ENCODE results near the gene EPS8.
A peak's percentile ranks its signal among the peaks of the same experiment; 100 is the strongest.
"Not testable (repeated sequence)": the region's sequence is repeated elsewhere in the genome, so short reads cannot be mapped to it uniquely, and the experiment has no call there.

Gene EPS8

DNA sequence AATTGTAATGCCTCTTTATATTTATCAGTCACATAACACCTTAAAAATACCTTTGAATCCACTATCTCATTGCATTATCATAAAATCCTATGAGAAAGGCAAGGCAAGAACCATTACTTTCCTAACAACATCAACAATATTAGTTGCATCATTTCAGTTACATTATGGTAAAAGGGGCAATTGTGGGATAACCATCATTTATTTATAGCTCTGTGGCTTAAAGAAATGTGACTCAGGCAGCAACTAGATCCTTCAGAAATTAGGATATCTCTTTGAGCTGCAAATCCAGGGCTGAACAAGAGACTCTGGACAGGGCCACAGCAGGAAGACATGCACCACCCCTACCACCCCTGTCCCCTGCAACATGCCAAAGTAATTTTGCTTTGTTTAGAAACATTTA lies 36.4 kb downstream of the EPS8 start:
- DNase-seq, result no peak

DNA sequence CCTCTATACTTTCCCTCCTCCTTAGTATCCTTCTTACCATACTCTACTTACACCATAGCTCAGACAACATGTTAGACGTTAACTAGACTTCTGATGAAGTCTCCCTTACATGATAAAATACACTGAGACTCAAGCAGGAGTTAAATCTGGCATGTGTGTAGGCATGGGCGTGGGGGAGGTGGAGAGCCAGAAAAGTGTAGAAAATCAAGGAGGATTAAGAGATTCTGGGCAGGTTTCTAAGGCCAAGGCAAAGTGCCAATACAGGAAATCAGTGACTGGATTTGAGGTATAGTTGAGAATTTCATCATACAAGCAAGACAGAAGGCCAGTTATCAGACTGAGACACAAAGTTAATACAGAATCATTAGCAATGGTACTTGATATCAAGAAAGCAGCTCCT lies 37.4 kb downstream of the EPS8 start:
- no peak for DNase-seq

DNA sequence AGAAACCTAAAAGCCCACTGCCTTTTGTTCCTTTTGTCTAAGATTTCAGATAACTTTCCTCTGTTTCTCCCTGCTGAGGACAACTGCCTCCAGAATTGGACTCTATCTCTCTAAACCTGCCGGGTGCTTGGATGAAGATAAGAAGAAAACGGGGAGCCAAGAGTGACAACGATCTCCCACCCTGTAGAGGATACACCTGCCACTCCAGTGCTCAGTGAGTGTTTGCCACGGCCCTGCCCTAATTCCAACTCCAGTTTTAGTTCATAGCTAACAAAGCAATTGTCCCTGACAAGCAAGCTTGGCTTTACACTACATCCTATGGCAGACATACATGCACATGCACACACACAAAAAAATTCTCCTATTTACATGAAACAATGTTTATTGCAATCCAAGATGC lies 39.3 kb downstream of the EPS8 start:
- DNase-seq, result no peak

DNA sequence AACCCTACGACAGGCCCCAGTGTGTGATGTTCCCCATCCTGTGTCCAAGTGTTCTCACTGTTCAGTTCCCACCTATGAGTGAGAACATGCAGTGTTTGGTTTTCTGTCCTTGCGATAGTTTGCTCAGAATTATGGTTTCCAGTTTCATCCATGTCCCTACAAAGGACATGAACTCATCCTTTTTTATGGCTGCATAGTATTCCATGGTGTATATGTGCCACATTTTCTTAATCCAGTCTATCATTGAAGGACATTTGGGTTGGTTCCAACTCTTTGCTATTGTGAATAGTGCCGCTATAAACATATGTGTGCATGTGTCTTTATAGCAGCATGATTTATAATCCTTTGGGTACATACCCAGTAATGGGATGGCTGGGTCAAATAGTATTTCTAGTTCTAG lies 47.3 kb downstream of the EPS8 start:
- not testable (repeated sequence) for DNase-seq

DNA sequence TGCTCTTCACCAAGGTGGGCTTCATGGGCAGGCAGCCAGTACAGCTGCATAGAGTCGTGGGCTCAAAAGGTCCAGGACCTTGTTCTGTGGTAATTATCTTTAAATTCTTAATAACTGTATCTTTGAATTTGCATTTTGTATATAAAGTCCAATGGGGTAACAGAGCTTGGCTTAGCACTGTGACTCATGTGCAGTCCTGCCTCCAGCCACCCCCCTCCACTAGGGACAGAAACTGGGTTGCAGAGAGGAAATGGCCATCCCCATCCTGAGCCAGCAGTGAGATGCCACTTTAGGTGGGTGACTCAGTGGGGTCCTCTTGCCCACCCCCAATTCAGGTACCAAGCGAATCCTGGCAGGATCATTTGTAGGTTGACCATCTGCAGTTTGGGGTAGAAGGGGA lies 48.1 kb downstream of the EPS8 start:
- no peak for DNase-seq

DNA sequence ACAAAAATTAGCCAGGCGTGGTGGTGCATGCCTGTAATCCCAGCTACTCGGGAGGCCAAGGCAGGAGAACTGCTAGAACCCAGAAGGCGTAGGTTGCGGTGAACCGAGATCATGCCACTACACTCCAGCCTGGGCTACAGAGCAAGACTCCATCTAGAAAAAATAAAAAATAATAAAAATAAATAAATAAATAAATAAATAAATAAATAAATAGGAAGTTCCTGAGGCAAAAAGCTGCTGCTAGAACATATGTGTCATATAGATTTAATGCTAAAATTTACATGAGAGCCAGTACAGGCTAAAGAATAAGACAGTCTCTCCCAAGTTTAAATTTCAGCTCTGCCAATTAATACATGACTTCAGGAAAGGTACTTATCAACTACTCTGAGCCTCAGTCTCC lies 48.8 kb downstream of the EPS8 start:
- DNase-seq, result not testable (repeated sequence)

DNA sequence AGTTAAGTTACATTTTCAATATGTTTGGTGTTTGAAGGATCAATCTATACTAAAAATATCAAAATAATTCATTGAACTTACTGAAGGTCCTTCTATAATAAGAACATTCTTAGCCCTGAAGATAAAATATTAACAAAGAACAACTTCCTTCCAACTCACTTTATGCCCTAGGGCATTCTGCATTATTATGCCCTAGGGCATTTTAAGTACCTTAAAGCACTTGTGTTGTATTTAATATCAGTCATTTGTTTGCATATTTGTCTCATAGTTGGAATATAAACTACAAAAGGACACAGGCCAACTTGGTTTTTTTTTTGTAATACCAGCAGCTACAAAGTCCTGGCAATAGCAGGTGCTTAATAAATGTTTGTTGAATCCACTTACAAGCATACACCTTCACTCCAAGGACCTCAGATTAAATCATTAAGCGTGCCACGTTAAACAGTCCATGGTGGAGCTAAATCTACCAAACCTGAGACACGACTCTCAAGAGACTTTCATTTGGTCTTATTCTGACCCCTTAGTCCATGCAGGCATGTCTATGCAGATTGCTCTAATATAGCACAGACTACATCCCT lies 50.7 kb downstream of the EPS8 start:
- DNase-seq, result no peak

DNA sequence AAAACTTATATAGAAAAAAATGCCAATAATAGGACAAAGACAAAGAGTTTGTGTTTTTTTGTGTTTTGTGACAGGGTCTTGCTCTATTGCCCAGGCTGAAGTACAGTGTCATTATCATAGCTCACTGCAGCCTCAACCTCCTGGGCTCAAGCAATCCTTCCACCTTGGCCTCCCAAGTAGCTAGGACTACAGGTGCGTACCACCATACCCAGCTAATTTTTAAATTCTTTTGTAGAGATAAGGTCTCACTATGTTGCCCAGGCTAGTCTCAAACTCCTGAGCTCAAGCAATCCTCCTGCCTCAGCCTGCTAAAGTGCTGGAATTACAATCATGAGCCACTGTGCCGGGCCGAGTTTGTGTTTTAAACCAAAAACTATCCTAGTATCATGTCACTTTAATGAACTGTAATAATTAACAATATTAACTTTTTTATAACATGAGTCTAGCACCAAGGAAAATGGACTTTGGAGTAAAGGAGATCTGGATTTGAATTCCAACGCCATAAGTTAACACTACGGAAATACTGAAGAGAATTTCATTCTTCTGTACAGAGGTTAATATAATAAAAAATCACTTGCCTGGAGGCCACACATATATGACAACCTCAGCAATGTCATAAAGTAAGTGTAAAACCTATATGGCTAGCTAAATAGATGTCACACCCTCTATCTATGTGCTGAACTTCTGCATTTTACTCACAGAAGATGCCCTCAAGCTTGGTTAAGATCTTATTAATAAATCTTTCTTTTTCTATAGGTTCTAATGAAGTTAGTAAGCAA lies 53.2 kb downstream of the EPS8 start:
- DNase-seq, result no peak

DNA sequence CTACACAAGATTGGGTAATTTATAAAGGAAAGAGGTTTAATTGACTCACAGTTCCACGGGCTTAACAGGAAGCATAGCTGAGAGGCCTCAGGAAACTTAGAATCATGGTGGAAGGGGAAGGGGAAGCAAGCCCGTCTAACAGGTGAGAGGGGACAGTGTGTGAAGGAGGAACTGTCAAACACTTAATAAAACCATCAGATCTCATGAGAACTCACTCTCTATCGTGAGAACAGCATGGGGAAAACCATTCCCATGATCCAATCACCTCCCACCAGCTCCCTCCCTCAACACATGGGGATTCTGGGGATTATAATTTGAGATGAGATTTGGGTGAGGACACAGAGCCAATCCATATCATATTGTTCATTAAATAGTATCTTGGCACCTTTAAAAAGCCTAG lies 56.1 kb downstream of the EPS8 start:
- no peak for DNase-seq

DNA sequence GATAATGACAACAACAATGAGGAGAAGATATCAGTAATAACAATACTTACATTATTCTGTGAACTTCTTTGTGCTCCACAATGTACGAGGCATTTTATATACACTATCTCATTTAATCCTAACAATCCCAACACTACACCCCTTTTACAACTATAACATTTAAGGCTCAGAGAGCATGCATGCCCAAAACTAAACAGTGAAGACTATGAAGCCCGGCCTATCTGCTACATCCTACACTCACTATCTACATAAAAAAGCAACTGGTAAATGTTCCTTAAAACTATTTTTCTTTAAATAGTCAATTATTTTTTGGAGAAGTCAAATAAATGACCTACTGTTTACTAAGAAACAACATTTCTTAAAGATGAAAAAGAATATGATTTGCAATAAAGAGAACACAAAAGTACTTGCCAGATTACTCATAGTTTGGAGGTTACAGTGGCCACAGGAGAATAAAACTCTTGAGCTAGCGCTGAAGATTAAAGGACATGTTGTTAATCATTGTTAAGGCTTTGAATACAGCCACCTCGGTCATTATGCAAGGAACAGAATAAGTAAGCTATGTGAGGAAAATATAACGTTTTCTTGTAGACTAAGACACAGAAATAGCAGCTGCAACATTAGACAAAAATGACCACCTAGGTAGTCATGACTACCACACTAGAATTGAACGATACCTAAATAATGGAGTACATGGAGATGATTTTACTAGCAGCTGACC lies 56.7 kb downstream of the EPS8 start:
- no peak for DNase-seq

DNA sequence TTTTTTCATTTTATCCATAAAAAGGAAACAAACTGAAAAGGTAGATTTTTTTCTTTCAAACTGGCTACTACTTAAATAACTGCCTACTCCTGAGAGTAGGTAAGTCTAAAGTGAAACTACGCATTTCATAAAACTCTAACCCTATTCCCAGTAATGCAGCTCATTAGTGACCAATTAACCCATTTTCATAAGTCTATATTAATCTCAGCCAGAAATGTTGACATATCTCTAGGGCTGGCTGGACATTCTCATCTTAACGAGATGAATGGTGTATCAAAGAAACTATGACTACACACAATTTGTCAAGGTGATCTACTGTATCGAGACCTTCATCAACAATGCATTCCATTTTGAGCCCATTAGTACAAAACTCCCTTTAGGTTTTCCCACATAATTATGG lies 57.2 kb downstream of the EPS8 start:
- no peak for DNase-seq

DNA sequence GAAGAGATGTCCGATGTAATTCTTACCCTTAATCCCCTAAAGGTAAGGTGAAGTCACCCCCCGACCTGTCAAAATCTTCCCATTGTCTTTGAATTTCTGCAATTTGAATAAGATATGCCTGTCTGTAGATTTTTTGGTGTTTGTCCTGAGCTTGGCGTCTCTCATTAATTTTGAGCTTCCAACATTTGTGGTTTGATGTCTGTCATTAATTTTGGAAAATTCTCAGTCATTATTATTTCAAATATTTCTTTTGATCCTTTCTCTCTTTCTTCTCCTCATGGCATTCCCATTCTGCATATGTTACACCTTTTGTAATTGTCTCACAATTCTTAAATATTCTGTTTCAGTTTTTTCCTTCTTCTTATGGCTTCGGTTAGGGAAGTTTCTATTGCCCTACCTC lies 60.1 kb downstream of the EPS8 start:
- no peak for DNase-seq

DNA sequence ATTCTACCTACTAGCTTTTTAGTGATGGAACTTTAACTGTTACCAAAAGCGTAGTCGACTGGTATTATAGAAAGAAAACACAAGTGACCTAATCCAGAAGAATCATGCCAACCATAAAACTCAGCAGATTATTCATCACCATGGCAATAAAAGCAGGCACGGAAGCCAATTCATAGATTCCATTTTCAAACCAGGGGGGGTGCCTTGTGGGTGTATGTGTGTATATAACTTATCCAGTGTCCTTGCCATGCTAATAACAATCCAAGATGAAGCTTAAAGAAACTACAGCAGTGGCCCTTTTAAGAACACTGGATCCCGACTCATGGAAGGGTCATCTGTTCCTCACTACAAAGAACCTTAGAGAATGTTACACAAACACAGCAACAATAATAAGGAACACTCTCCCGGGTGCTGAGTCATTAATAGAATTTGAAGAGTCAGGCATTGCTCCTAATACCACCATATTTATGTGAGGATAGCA lies 61.0 kb downstream of the EPS8 start:
- DNase-seq, result peak; percentile 22

DNA sequence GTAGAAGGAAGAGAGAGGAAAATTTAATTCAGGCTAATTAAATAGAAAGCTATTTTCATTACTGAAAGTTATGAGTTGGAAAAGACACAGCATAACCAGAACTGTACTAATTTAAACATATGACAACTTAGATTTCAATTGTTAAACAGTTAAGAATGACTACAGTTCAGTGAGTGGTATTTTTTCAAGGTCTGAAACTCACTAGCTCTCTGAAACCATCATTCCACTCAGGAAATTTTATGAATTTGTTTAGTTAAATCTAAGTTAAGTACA lies 62.4 kb downstream of the EPS8 start:
- no peak for DNase-seq

DNA sequence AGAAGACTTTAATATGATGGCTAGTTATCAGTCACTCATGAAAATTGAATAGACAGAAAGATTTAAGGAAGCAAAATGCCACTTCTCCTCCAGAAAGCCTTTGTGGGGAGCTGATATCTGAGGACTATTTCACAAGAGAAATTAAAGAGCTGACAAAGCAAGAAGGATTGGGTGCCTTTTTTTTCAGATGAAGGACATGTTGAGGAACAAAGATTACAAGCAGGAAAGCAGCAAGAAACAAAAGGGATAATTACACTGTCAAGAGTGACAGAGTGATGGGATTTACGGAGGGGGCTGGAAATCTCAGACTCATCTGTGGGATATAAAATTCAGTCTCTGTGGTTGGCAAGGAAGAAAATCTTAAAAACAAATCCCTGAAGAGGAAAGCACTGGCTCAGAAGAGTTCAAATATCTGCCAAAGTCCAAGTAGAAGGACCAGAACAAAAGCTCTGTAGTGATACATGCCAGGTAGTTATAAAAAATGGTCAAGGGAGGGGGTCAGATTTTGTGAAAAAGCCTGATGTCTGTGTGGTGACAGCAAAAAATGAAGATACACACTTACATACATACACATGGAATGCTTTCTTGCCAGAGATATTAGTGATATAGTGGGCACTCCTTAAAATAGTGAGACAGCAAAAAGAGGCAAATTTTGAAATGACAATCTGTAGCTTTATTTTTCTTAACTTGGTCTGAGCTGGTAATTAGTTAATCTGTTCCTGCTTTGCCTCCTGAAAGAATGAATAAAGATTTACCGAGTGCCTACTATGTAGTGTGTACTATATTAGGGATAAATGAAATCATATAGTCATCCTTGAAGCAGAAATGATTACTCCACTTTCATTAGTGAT lies 62.9 kb downstream of the EPS8 start:
- no peak for DNase-seq

DNA sequence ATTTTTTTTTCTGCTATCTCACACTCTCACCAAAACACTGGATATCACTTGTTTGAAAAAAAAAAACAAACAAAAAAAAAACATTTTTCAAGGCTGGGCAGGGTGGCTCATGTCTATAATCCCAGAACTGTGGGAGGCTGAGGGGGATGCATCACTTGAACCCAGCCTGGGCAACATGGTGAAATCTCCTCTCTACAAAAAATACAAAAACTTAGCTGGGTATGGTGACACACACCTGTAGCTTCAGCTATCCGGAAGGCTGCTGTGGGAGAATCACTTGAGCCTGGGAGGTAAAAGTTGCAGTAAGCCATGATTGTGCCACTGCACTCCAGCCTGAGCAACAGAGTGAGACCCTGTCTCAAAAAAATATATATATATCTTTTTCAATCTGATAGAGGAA lies 66.2 kb downstream of the EPS8 start:
- DNase-seq, result no peak

DNA sequence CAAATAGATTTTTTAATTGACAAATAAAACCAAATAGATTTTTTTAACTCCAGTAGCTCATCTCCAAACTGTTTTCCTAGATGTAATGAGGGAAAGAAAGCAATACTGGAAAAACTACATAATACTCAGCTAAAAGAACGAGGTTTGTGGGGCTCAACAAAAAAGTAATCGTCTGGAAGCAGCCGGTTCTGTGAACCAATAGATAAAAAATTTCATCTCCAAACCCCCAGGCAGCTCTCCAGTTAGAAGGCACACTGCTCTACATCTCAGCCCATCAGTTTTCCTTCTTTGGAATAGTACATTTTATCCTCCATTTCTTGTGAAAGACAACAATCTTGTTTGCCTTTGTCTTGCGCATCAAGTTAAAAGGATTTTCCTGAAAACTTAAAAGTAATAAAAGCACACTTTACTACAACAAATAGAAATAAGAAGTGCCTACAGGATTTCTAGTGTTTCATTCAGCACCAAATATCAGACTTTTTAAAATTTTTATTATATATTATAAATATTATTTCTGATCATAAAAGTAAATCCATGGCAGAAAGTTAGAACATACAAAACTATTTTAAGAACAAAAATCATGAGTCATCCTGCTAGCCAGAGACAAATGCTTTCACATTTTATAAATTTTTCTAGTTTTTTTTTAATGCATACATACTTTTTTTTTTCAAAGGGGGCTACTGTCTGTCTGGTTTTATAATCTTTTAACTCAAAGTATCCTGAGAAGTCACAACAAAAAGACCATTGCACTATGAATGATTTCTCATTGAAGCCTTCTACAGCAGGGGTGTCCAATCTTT lies 67.7 kb downstream of the EPS8 start:
- no peak for DNase-seq

DNA sequence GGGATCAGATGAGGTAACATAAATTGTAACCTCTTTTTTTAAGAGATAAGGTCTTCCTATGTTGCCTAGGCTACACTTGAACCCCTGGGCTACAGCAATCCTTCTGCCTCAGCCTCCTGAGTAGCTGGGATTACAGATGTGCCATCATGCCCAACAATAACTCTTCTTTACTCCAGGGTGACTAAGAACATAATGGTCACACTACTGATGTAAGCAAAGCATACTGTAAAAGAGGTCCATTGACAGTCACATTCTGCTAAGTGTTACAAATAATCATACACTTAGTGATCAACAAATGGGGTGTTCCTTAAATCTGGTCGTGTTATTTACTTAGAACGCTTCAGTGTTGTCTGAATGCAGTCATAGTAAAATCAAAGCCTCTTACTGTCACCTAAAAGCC lies 68.9 kb downstream of the EPS8 start:
- DNase-seq, result no peak

DNA sequence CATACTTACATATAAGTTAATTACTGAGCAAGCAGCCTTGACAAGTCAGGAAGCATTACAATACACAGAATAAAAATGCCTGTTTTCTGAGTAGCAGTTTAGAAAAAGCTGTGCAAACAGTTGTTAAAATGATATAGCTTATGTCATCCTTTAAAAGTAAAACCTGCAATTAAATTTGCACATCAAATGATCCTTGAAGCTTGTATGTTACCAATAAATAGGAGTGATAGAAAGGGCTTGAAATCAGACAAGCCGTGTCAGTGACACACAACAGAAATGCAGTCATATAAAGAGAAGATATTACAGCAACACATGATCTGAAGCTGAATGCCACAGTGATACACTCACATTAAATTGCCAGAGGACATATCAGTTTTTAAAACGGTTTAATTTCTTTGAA lies 70.0 kb downstream of the EPS8 start:
- no peak for DNase-seq

DNA sequence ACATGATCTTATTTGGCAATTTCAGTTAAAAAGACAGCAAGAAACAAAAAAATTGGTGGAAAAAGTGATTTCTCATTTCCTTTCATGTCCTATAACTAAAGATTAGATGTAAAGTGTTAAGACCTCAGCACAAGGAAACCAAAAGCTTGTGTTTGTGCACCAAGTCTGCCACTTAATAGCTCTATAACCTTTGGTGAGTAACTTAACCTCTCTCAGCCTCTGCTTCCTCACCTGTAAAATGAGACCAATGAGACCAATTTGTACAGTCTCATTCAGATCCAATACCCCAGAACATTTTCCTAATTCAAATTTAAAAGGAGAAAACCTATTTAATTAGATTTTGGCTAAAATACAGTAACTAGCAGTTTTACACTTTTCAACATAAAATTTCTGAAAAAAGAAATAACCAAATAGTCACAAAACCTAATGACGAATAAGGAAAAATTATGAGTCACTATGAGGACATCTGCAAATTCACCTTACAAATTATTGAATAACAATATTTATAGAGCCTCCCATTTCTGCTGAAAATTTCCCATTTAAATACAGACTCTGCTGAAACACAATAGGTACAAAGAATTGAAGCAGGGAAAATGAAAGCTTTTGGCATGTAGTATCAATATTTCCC lies 71.1 kb downstream of the EPS8 start:
- DNase-seq, result no peak

DNA sequence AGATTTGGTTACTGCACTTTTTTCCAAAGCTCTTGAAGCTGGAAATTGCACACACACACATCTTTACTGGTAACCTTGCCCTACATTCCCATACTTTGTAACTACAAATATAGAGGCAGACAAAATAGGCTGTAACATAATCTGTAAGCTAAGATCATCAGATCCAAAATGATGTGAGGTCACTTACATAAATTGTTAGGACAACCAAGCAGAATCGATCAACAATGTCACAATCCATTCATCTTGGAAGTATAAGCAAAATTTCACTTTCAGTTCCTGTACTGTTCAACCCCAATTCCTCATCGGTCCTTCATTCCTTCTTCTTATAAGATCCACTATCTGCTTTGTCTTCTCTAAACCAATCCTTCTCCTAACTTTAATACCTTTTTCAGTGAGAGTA lies 72.6 kb downstream of the EPS8 start:
- no peak for DNase-seq

DNA sequence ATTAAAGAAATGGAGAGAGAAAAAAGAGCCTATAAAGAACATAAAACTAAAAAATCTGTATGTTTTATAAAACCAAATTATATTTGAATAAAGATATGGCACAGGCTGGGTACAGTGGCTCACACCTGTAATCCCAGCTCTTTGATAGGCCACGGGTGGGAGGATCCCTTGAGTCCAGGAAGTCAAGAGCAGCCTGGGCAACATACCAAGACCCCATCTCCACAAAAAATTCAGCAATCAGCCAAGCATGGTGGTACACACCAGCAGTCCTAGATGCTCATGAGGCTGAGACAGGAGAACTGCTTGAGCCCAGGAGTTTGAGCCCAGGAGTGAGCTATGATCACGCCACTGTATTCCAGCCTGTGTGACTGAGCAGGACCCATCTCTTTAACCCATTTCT lies 74.9 kb downstream of the EPS8 start:
- no peak for DNase-seq
